ENCODE measurements around the gene EFCAB10. TPM values are rescaled to one million over a fixed set of nuclear protein-coding genes. Genes with fewer than 3 reads are reported as not detected.

EFCAB10 gene
- total and polyA plus RNA-seq, 2 of the 13 experiments (the other 11 are each of a cell fraction or from before 2014, with no cell fraction given), result 0.40 TPM; not detected in 1

DNA sequence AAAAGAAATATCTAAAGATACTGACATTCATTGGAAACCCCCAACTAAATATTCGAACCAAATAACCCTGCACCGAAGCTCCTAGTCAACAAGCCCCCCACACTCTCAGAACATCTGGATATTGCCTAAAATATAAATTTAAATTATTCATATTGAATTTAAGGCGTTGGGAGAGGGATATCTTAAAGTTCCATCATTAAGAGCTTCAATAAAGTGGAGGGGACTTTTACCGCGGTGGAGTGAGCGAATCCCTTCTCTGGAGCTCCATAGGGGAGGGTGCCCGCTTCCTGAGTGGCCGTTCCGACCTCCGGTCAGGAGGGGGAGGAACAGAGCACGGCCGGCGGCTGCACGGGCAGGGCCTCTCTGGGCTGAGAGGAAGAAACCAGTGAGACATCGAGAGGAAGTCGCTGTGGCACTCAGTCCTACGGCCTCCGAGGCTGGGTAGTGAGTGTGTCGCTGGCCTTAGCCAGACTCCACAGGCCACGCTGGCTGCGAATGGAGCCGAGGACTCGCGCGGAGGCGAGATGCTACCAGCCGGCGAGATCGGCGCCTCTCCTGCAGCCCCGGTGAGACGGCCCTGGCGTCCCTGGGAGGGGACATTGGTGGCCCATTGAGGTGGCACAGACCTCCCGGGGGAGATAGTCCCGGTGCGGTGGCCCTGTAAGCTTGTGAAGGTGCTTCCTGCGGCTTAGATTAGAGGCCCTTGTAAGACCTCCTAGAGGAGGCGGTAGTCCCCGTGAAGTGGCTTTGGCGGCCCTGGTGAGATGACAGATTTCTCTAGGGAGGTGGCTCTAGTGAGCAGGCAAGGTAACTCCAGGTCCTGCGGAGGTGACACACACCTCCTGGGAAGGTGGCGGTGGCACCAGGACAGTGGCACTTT is 49.3 kb downstream of the EFCAB10 start, which contains the start of gene RINT1 (continued):
- TF ChIP-seq, protein P1, sequence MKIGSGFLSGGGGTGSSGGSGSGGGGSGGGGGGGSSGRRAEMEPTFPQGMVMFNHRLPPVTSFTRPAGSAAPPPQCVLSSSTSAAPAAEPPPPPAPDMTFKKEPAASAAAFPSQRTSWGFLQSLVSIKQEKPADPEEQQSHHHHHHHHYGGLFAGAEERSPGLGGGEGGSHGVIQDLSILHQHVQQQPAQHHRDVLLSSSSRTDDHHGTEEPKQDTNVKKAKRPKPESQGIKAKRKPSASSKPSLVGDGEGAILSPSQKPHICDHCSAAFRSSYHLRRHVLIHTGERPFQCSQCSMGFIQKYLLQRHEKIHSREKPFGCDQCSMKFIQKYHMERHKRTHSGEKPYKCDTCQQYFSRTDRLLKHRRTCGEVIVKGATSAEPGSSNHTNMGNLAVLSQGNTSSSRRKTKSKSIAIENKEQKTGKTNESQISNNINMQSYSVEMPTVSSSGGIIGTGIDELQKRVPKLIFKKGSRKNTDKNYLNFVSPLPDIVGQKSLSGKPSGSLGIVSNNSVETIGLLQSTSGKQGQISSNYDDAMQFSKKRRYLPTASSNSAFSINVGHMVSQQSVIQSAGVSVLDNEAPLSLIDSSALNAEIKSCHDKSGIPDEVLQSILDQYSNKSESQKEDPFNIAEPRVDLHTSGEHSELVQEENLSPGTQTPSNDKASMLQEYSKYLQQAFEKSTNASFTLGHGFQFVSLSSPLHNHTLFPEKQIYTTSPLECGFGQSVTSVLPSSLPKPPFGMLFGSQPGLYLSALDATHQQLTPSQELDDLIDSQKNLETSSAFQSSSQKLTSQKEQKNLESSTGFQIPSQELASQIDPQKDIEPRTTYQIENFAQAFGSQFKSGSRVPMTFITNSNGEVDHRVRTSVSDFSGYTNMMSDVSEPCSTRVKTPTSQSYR (CRISPR knock-in tag; IDR thresholded peaks at IDR 0.05; ENCODE audit: borderline replicate concordance), result peak; percentile 40; the same call in 1 of the 2 replicates
- no peak for TF ChIP-seq ZNF557 (CRISPR knock-in tag; IDR thresholded peaks at IDR 0.05)
- peak; percentile 58; the same call in 1 of the 2 replicates for TF ChIP-seq CREM (IDR thresholded peaks at IDR 0.05)
- TF ChIP-seq CREM (CRISPR knock-in tag; IDR thresholded peaks at IDR 0.05), result no peak
- 0 out of 2 replicates have a peak, but pooled peaks have one; percentile 21 for TF ChIP-seq ZFP37 (CRISPR knock-in tag; IDR thresholded peaks at IDR 0.05; ENCODE audit: borderline replicate concordance)
- peak; percentile 86 for TF ChIP-seq CBFB (CRISPR knock-in tag; IDR thresholded peaks at IDR 0.05)
- 0 out of 2 replicates have a peak, but pooled peaks have one; percentile 17 for TF ChIP-seq SP140L (CRISPR knock-in tag; IDR thresholded peaks at IDR 0.05; ENCODE audit: borderline replicate concordance)
- peak; percentile 77; the same call in 1 of the 2 replicates for TF ChIP-seq ZNF337 (CRISPR knock-in tag; IDR thresholded peaks at IDR 0.05; ENCODE audit: borderline replicate concordance, low read depth)
- TF ChIP-seq, protein P2, sequence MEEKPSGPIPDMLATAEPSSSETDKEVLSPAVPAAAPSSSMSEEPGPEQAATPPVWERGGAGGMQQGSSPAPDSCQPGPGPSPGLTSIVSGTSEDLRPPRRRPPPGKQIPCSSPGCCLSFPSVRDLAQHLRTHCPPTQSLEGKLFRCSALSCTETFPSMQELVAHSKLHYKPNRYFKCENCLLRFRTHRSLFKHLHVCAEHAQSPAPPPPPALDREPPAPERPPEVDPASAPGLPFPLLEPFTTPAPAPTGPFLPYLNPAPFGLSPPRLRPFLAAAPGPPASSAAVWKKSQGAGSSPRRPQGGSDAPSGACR (CRISPR knock-in tag; IDR thresholded peaks at IDR 0.05), result peak; percentile 82
- TF ChIP-seq KLF9 (CRISPR knock-in tag; IDR thresholded peaks at IDR 0.05; ENCODE audit: low read depth), result peak; percentile 89; the same call in 1 of the 2 replicates
- peak; percentile 90 for TF ChIP-seq RBFOX2 (IDR thresholded peaks at IDR 0.05; ENCODE audit: low read depth, low read length)
- peak; percentile 52; the same call in 1 of the 2 replicates for TF ChIP-seq ZSCAN31 (CRISPR knock-in tag; IDR thresholded peaks at IDR 0.05; ENCODE audit: low read depth)
- peak; percentile 99 for TF ChIP-seq PHF8 (CRISPR knock-in tag; IDR thresholded peaks at IDR 0.05)
- 0 out of 2 replicates have a peak, but pooled peaks have one; percentile 73 for TF ChIP-seq ZNF138 (CRISPR knock-in tag; IDR thresholded peaks at IDR 0.05; ENCODE audit: low read depth)
- peak; percentile 81 for TF ChIP-seq MIER3 (CRISPR knock-in tag; IDR thresholded peaks at IDR 0.05; ENCODE audit: borderline replicate concordance)
- TF ChIP-seq SALL2 (CRISPR knock-in tag; IDR thresholded peaks at IDR 0.05), result peak; percentile 81
- TF ChIP-seq ZNF24 (IDR thresholded peaks at IDR 0.05), result no peak
- no peak for TF ChIP-seq CREB1 (IDR thresholded peaks at IDR 0.05)
- TF ChIP-seq CREB1 (CRISPR knock-in tag; IDR thresholded peaks at IDR 0.05), result peak; percentile 40; the same call in 1 of the 2 replicates
- TF ChIP-seq, protein P3, sequence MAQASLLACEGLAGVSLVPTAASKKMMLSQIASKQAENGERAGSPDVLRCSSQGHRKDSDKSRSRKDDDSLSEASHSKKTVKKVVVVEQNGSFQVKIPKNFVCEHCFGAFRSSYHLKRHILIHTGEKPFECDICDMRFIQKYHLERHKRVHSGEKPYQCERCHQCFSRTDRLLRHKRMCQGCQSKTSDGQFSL (CRISPR knock-in tag; IDR thresholded peaks at IDR 0.05), result peak; percentile 39; the same call in 1 of the 2 replicates
- 0 out of 2 replicates have a peak, but pooled peaks have one; percentile 53 for TF ChIP-seq ATF6 (CRISPR knock-in tag; conservative IDR thresholded peaks at IDR 0.05)
- TF ChIP-seq ZNF580 (CRISPR knock-in tag; IDR thresholded peaks at IDR 0.05; ENCODE audit: borderline replicate concordance, low read depth), result peak; percentile 90
- no peak for TF ChIP-seq JDP2 (CRISPR knock-in tag; IDR thresholded peaks at IDR 0.05; ENCODE audit: borderline replicate concordance)
- TF ChIP-seq MEIS2 (CRISPR knock-in tag; IDR thresholded peaks at IDR 0.05), result peak; percentile 79
